ENCODE results near the gene SKIC8.
A peak's percentile ranks its signal among the peaks of the same experiment; 100 is the strongest.
"Not testable (repeated sequence)": the region's sequence is repeated elsewhere in the genome, so short reads cannot be mapped to it uniquely, and the experiment has no call there.

SKIC8 gene

GRCh38 chr15:78259232-78259631 is 40.2 kb downstream of the SKIC8 start:
- DNase-seq (ENCODE audit: extremely low read depth in 1 of 2, low read depth in 1 of 2): no peak

DNA sequence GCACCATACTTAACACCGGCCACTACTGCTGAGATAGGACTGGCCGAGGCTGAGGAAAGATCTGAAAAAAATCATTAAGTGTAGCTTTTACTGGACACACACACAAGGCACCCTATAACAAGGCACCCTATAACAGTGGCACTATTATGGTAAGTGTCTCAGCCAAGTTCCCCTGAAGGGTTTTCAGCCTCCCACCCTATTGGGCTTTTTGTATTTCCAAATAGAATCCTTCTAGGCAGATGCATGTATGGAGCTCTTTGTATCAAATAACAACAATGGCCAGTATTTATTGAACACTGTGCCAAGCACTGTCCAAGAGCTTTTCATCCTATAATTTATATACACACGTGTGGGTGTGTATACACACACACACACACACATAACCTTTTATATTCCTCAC is 41.7 kb downstream of the SKIC8 start:
- DNase-seq (ENCODE audit: extremely low read depth in 1 of 2, low read depth in 1 of 2): no peak

DNA sequence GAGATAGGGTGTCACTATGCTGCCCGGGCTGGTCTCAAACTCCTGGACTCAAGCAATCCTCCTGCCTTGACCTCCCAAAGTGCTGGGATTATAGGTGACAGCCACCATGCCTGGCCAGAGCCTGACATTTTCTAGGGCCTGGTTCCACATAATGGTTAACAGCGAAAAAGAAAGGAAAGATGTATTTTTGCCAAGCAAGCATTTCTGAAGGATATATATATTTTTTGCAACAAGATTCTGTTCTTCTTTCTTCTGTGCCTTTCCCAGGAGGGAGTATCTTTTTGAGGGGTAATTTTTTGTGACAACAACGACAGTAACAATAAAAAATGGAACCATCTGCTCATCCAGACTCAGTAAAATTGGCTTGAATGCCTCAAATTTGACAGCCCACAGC is 43.4 kb downstream of the SKIC8 start:
- DNase-seq (ENCODE audit: extremely low read depth in 1 of 2, low read depth in 1 of 2): no peak

GRCh38 chr15:78255421-78256043 is 43.9 kb downstream of the SKIC8 start:
- DNase-seq (ENCODE audit: extremely low read depth in 1 of 2, low read depth in 1 of 2): no peak

- DNase-seq (ENCODE audit: extremely low read depth in 1 of 2, low read depth in 1 of 2): no peak
Measured at GRCh38 chr15:78251136-78251535, 48.3 kb downstream of the SKIC8 start.

DNA sequence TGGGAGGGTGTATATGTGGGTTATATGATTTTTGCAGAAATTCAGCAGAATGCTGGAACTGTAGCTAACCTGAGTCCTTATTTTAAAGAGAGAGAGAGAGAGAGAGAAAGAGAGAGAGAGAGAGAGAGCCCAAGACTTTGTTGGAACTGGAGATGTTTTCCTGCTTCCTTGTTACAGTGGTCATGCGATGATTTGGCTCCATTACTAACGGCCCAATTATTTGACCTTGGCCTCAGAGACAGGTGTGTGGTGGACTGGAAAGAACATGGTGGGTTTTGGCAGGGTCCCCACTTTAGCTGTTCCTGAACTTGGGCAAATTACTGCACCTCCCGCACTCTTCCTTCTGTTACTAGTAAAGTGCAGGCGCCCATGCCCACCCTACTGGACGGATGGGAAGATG is 50.3 kb downstream of the SKIC8 start:
- DNase-seq (ENCODE audit: extremely low read depth in 1 of 2, low read depth in 1 of 2): no peak

GRCh38 chr15:78247911-78248310 is 51.5 kb downstream of the SKIC8 start:
- DNase-seq (ENCODE audit: extremely low read depth in 1 of 2, low read depth in 1 of 2): no peak

DNA sequence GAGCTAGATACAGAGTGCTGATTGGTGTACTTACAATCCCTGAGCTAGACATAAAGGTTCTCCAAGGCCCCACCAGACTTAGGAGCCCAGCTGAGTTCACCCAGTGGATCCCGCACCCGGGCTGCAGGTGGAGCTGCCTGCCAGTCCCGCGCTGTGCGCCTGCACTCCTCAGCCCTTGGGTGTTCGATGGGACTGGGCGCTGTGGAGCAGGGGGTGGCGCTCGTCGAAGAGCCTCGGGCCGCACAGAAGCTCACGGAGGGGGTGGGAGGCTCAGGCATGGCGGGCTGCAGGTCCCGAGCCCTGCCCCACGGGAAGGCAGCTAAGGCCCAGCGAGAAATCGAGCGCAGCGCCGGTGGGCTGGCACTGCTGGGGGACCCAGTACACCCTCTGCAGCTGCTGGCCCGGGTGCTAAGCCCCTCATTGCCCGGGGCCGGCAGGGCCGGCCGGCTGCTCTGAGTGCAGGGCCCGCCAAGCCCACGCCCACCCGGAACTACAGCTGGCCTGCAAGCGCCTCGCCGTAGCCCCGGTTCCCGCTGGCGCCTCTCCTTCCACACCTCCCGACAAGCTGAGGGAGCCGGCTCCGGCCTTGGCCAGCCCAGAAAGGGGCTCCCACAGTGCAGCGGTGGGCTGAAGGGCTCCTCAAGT is 53.3 kb downstream of the SKIC8 start:
- DNase-seq (ENCODE audit: extremely low read depth in 1 of 2, low read depth in 1 of 2): not testable (repeated sequence)

- not testable (repeated sequence) for DNase-seq (ENCODE audit: extremely low read depth in 1 of 2, low read depth in 1 of 2)
Measured at GRCh38 chr15:78245392-78245791, 54.0 kb downstream of the SKIC8 start.

DNA sequence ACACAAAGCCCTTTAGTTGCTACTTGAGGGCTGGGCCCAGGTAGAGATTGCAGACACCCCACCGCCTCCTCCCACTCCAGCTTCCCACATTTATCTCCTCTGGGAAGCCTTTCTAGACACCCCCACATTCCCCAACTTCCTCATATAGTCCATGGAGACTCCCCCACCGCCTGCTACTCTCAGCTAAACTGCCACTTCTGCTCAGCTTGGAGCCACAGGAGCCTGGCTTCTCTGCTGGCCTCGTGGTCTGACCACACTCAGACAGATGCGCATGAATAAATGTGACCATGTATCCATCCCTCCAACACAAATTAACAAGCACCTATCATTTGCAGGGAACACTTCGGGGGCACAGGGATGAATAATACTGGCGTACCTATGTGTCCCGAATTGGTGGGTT is 54.5 kb downstream of the SKIC8 start:
- no peak for DNase-seq (ENCODE audit: extremely low read depth in 1 of 2, low read depth in 1 of 2)

GRCh38 chr15:78244101-78244500 is 55.3 kb downstream of the SKIC8 start:
- no peak for DNase-seq (ENCODE audit: extremely low read depth in 1 of 2, low read depth in 1 of 2)

- DNase-seq (ENCODE audit: extremely low read depth in 1 of 2, low read depth in 1 of 2): no peak
Measured at GRCh38 chr15:78243491-78243941, 55.9 kb downstream of the SKIC8 start.

DNA sequence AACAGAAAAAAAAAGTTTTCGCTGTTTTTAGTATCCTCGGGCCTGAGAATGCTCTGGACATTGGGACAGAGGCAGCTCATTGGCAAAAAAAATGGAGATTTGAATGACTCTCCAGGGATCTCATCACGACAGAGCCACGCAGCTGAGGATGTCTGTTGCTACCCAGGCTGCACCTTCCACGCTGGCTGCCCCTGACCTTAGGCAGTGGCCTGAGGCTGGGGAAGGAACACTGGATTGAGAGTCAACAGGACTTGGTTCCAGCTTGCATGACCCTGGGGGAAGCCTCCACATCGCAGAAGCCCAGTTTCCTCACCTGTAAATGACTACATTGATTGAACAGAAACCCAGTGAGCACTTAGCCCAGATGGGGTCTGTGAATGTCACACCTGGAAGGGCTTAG is 56.4 kb downstream of the SKIC8 start:
- no peak for DNase-seq (ENCODE audit: extremely low read depth in 1 of 2, low read depth in 1 of 2)

GRCh38 chr15:78242128-78242527 is 57.3 kb downstream of the SKIC8 start:
- no peak for DNase-seq (ENCODE audit: extremely low read depth in 1 of 2, low read depth in 1 of 2)

GRCh38 chr15:78241017-78241416 is 58.4 kb downstream of the SKIC8 start:
- peak; percentile 58 to 73 for DNase-seq (ENCODE audit: extremely low read depth in 1 of 2, low read depth in 1 of 2)

- no peak for DNase-seq (ENCODE audit: extremely low read depth in 1 of 2, low read depth in 1 of 2)
Measured at GRCh38 chr15:78239811-78240210, 59.6 kb downstream of the SKIC8 start.

DNA sequence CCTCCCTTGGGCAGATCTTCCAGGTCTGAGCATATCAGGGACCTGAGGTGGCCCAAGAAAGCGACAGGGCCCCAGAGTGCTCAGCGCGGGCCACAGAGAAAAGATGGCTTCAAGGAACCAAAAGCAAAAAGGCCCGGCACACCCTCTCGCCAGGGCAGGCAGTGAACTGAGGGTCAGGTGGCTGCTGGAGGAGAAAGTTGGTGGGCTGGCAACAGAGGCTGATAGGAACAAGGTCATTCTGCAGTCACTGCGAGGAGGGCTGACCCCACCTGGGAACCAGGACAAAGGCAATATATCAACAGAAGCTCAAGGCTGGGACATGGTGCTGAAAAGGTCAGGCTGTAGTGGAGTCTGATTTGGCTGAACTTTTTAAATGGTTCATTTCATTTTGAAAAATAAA is 62.3 kb downstream of the SKIC8 start:
- no peak for DNase-seq (ENCODE audit: extremely low read depth in 1 of 2, low read depth in 1 of 2)

DNA sequence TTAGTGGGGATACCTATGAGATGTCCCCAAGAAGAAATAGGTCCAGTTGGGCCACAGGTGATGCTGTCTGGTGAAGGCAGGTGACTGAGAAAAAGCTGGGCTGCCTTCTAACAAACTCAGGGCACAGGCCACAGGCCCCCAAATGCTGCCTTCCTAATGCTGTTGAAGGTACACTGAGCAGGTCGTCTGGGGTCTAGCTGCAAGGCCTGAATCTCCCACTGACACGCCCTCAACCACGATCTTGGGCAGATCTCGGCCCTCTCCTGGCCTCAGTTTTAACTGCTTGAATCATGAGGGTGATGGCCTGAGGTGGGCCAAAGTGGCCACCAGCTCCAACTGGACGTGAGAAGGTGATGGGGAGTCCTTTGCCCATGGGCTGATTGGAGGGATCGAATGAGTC is 62.9 kb downstream of the SKIC8 start:
- DNase-seq (ENCODE audit: extremely low read depth in 1 of 2, low read depth in 1 of 2): no peak

DNA sequence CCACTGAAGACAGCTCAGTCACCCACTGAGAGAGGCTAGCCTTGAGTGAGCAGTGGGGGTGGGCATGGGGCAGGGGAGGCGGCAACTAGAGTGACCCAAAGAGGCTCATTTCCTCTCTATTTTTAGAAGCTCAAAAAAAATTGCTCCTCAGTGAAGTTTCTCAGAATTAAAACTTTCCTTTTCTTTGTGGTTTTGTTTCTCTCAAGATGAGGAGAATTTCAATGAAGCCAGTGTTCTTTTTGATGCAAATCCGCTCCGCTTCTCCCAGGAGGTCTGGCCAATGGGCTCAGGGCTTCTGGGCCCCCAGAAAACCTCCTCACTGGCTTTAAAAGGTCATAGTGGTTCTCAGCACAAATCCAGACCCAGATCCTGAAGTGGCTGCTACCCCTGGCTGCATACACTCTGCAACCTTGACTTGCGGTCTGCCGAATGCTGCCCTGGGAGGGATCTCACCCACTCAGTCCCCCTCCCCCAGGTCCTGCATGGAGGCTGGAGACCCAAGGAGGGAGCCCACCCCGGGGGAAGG is 64.8 kb downstream of the SKIC8 start, which contains the start of gene ACSBG1:
Gene ACSBG1 (minus strand): TSS at position 51 of the 526 bp plus-strand sequence. CDS start 64 bp downstream, outside the sequence.
- no peak for DNase-seq (ENCODE audit: extremely low read depth in 1 of 2, low read depth in 1 of 2)

GRCh38 chr15:78233496-78233895 is 65.9 kb downstream of the SKIC8 start:
- DNase-seq (ENCODE audit: extremely low read depth in 1 of 2, low read depth in 1 of 2): no peak
